Stimulated activated naive CD8-positive, alpha-beta T cell treated with anti-CD3 and anti-CD28 coated beads, Interleukin-15, Interleukin-2, amounts not matched to agents 100 U/mL and 50 U/mL, for 24 hours (primary cell): ENCODE results near the gene GPX4.
A peak's percentile ranks its signal among the peaks of the same experiment; 100 is the strongest.

Experiments used
- ATAC-seq: fragments of 150-1000 bp; cut with Tn5 transposase; one replicate; pipeline ENCODE4 v1.10.0; 2021
- DNase-seq: peaks from one replicate; pipeline ENCODE4 v3.0.0; 2021

Gene GPX4

GRCh38 chr19:1131718-1132551 is 28.1 kb downstream of the GPX4 start:
- DNase-seq (peak; percentile 88), ATAC-seq (peak; percentile 70)

GRCh38 chr19:1132552-1133383 is 29.0 kb downstream of the GPX4 start:
- ATAC-seq (peak; percentile 11), DNase-seq (no peak)

- DNase-seq: peak; percentile 82
- peak; percentile 57 for ATAC-seq
Measured at GRCh38 chr19:1133471-1133929, 29.7 kb downstream of the GPX4 start.

GRCh38 chr19:1134431-1134830 is 30.6 kb downstream of the GPX4 start:
- ATAC-seq: no peak

GRCh38 chr19:1135454-1135853 is 31.7 kb downstream of the GPX4 start:
- DNase-seq: no peak
- no peak for ATAC-seq

More at GRCh38 chr19:1134431-1134830, 30.6 kb downstream of the GPX4 start:
- DNase-seq: no peak

- DNase-seq (no peak), ATAC-seq (no peak)
Measured at GRCh38 chr19:1136201-1136600, 32.4 kb downstream of the GPX4 start.

- DNase-seq (no peak), ATAC-seq (no peak)
Measured at GRCh38 chr19:1136621-1137317, 33.0 kb downstream of the GPX4 start.

- DNase-seq (no peak), ATAC-seq (no peak)
Measured at GRCh38 chr19:1138121-1138520, 34.3 kb downstream of the GPX4 start.

- DNase-seq (no peak), ATAC-seq (no peak)
Measured at GRCh38 chr19:1139126-1139525, 35.3 kb downstream of the GPX4 start.

- ATAC-seq (no peak), DNase-seq (no peak)
Measured at GRCh38 chr19:1140272-1141027, 36.7 kb downstream of the GPX4 start.

GRCh38 chr19:1141944-1142343 is 38.1 kb downstream of the GPX4 start:
- DNase-seq (no peak), ATAC-seq (peak; percentile 34)

GRCh38 chr19:1143828-1144399 is 40.1 kb downstream of the GPX4 start:
- ATAC-seq: no peak
- DNase-seq: no peak

GRCh38 chr19:1144741-1145140 is 40.9 kb downstream of the GPX4 start:
- DNase-seq (no peak), ATAC-seq (no peak)

GRCh38 chr19:1145635-1146411 is 42.0 kb downstream of the GPX4 start:
- no peak for ATAC-seq
- no peak for DNase-seq

GRCh38 chr19:1146412-1146699 is 42.6 kb downstream of the GPX4 start:
- ATAC-seq: no peak
- DNase-seq: no peak

- DNase-seq: no peak
- no peak for ATAC-seq
Measured at GRCh38 chr19:1146858-1147780, 43.3 kb downstream of the GPX4 start.

- no peak for ATAC-seq
- DNase-seq: no peak
Measured at GRCh38 chr19:1147934-1148549, 44.2 kb downstream of the GPX4 start.

- peak; percentile 30 for ATAC-seq
- no peak for DNase-seq
Measured at GRCh38 chr19:1149259-1150045, 45.7 kb downstream of the GPX4 start.
